IMR-90 (cell line): Measurements from ENCODE around the gene B9D1. TPM values are rescaled to one million over a fixed set of nuclear protein-coding genes. Genes with fewer than 3 reads are reported as not detected.

Experiments
- ATAC-seq: fragments of 200-7000 bp; cut with Tn5 transposase; 2 replicates; pipeline ENCODE4 v1.9.1; 2020; ENCODE audit warnings: low read depth, mild to moderate bottlenecking, moderate library complexity
- BruUV-seq: library from RNA; stranded (reverse); fragments of 400-500 nt; replicated peaks from 2 replicates; lab custom pipeline; 2021; lab: Mats Ljungman, UMichigan
- CTCF ChIA-PET: fragments of 300-600 bp; formaldehyde crosslinking; extraction: SDS; loops from one replicate; lab custom pipeline; 2021; ENCODE audit warnings: antibody characterized with exemption; lab: Yijun Ruan, JAX
- POLR2A ChIA-PET: fragments of 300-600 bp; sonication (Branson Sonifier 250); formaldehyde crosslinking; loops from one replicate; lab custom pipeline; 2022; ENCODE audit warnings: antibody characterized with exemption; ENCODE audit not compliant: unreplicated experiment; lab: Charles Lee
- DNase-seq: peaks from one replicate; pipeline ENCODE4 v3.0.0; 2013
- H2AFZ ChIP-seq: replicated peaks from 2 replicates; pipeline ENCODE3; 2013; ENCODE audit warnings: low read length, mild to moderate bottlenecking; ENCODE audit not compliant: poor library complexity
- H2AK5ac ChIP-seq: 2 replicates; pipeline ENCODE4 v1.6.1; 2013; ENCODE audit warnings: low read depth, low read length, inconsistent platforms
- H2AK9ac ChIP-seq: replicated peaks from 2 replicates; pipeline ENCODE3; 2013; ENCODE audit warnings: mild to moderate bottlenecking, low read depth, low read length, moderate library complexity; ENCODE audit not compliant: poor library complexity
- H2BK120ac ChIP-seq: 2 replicates; pipeline ENCODE4 v1.6.1; 2013; ENCODE audit warnings: low read depth, low read length, inconsistent platforms
- H2BK15ac ChIP-seq: 3 replicates; pipeline ENCODE4 v1.6.1; 2013; ENCODE audit warnings: low read depth, low read length, inconsistent platforms
- H2BK20ac ChIP-seq: 2 replicates; pipeline ENCODE4 v1.6.1; 2013; ENCODE audit warnings: low read depth, mild to moderate bottlenecking, inconsistent platforms, low read length, moderate library complexity
- H2BK5ac ChIP-seq: 2 replicates; pipeline ENCODE4 v1.6.1; 2013; ENCODE audit warnings: mild to moderate bottlenecking, low read depth, low read length, inconsistent platforms; ENCODE audit not compliant: poor library complexity, severe bottlenecking
- H3K14ac ChIP-seq: replicated peaks from 2 replicates; pipeline ENCODE4 v1.6.1; 2013; ENCODE audit warnings: low read depth, low read length, inconsistent platforms
- H3K18ac ChIP-seq: 2 replicates; pipeline ENCODE4 v1.6.1; 2013; ENCODE audit warnings: low read depth, low read length, control low read depth
- H3K23ac ChIP-seq: 2 replicates; pipeline ENCODE4 v1.6.1; 2013; ENCODE audit warnings: low read depth, low read length, inconsistent platforms
- H3K27ac ChIP-seq: 2 replicates; pipeline ENCODE4 v1.5.1; 2013; ENCODE audit warnings: mild to moderate bottlenecking, control low read depth, low read length; ENCODE audit not compliant: insufficient read depth
- H3K27me3 ChIP-seq: 2 replicates; pipeline ENCODE4 v1.6.1; 2013; ENCODE audit warnings: low read length; ENCODE audit not compliant: control insufficient read depth, insufficient read depth
- H3K36me3 ChIP-seq: 2 replicates; pipeline ENCODE4 v1.6.1; 2013; ENCODE audit warnings: low read length, mixed read lengths; ENCODE audit not compliant: control insufficient read depth, insufficient read depth
- H3K4ac ChIP-seq: 2 replicates; pipeline ENCODE4 v1.6.1; 2013; ENCODE audit warnings: low read depth, low read length, inconsistent platforms
- H3K4me1 ChIP-seq: 2 replicates; pipeline ENCODE4 v1.6.1; 2013; ENCODE audit warnings: low read length, mixed read lengths; ENCODE audit not compliant: control insufficient read depth, insufficient read depth
- H3K4me2 ChIP-seq: 2 replicates; pipeline ENCODE4 v1.6.1; 2013; ENCODE audit warnings: low read depth, mild to moderate bottlenecking, control low read depth, low read length, moderate library complexity
- H3K4me3 ChIP-seq: 2 replicates; pipeline ENCODE4 v1.5.1; 2013; ENCODE audit warnings: low read depth, mild to moderate bottlenecking, control low read depth, low read length, moderate library complexity; ENCODE audit not compliant: insufficient read depth
- H3K56ac ChIP-seq: 2 replicates; pipeline ENCODE4 v1.6.1; 2013; ENCODE audit warnings: low read length, inconsistent platforms; ENCODE audit not compliant: insufficient read depth; ENCODE audit errors: extremely low read depth
- H3K79me1 ChIP-seq, 2 experiments: 2 replicates each; pipeline ENCODE4 v1.6.1; 2013; ENCODE audit warnings: low read length in 2 of 2, inconsistent platforms in 1 of 2, low read depth in 1 of 2
- H3K9ac ChIP-seq: 2 replicates; pipeline ENCODE4 v1.6.1; 2013; ENCODE audit warnings: low read depth, low read length, control low read depth
- H3K9me1 ChIP-seq: 2 replicates; pipeline ENCODE4 v1.6.1; 2013; ENCODE audit warnings: low read length, inconsistent platforms; ENCODE audit not compliant: insufficient read depth
- H3K9me3 ChIP-seq: 2 replicates; pipeline ENCODE4 v1.6.1; 2013; ENCODE audit warnings: low read length; ENCODE audit not compliant: control insufficient read depth, insufficient read depth
- H4K20me1 ChIP-seq: 2 replicates; pipeline ENCODE4 v1.6.1; 2013; ENCODE audit warnings: low read length, inconsistent platforms; ENCODE audit not compliant: insufficient read depth
- H4K5ac ChIP-seq: 2 replicates; pipeline ENCODE4 v1.6.1; 2013; ENCODE audit warnings: mild to moderate bottlenecking, low read depth, low read length, control low read depth
- H4K8ac ChIP-seq, 2 experiments: 2 replicates each; pipeline ENCODE4 v1.6.1; 2013; ENCODE audit warnings: low read depth in 2 of 2, low read length in 2 of 2, control low read depth in 1 of 2, inconsistent platforms in 1 of 2
- H4K91ac ChIP-seq: 2 replicates; pipeline ENCODE4 v1.6.1; 2013; ENCODE audit warnings: low read depth, low read length, inconsistent platforms; ENCODE audit not compliant: insufficient read depth
- BHLHE40 ChIP-seq: fragments of 150-350 bp; IDR thresholded peaks from 2 replicates; pipeline ENCODE4 v1.6.1; 2016; ENCODE audit warnings: mild to moderate bottlenecking, low read depth, low read length
- CEBPB ChIP-seq: IDR thresholded peaks from 2 replicates; pipeline ENCODE4 v1.6.1; 2012; ENCODE audit warnings: low read depth, low read length, improper control_type of control experiment
- CHD1 ChIP-seq: IDR thresholded peaks from 2 replicates; pipeline ENCODE4 v1.6.1; 2012; ENCODE audit warnings: low read depth, low read length, improper control_type of control experiment
- FOS ChIP-seq: fragments of 150-350 bp; IDR thresholded peaks from 2 replicates; pipeline ENCODE4 v1.6.1; 2016; ENCODE audit warnings: low read depth, low read length
- MAFK ChIP-seq: IDR thresholded peaks from 2 replicates; pipeline ENCODE4 v1.6.1; 2012; ENCODE audit warnings: low read depth, low read length, improper control_type of control experiment
- NFE2L2 ChIP-seq: fragments of 150-350 bp; IDR thresholded peaks from 2 replicates; pipeline ENCODE4 v1.6.1; 2016; ENCODE audit warnings: low read depth, mild to moderate bottlenecking, low read length
- POLR2A ChIP-seq: IDR thresholded peaks from 2 replicates; pipeline ENCODE4 v1.6.1; 2012; ENCODE audit warnings: mild to moderate bottlenecking, low read depth, low read length
- RAD21 ChIP-seq: IDR thresholded peaks from 2 replicates; pipeline ENCODE4 v1.6.1; 2012; ENCODE audit warnings: low read length, improper control_type of control experiment
- RCOR1 ChIP-seq: IDR thresholded peaks from 2 replicates; pipeline ENCODE4 v1.6.1; 2012; ENCODE audit warnings: mild to moderate bottlenecking, low read length, improper control_type of control experiment; ENCODE audit not compliant: insufficient replicate concordance
- RFX5 ChIP-seq: IDR thresholded peaks from 2 replicates; pipeline ENCODE4 v1.8.0; 2012; ENCODE audit warnings: low read depth, mild to moderate bottlenecking, low read length, moderate library complexity
- SMC3 ChIP-seq: fragments of 150-350 bp; IDR thresholded peaks from 2 replicates; pipeline ENCODE4 v1.6.1; 2016; ENCODE audit warnings: low read depth, mild to moderate bottlenecking, antibody characterized with exemption, low read length, moderate library complexity
- USF2 ChIP-seq: fragments of 150-350 bp; IDR thresholded peaks from 2 replicates; pipeline ENCODE4 v1.6.1; 2017; ENCODE audit warnings: mild to moderate bottlenecking, antibody characterized with exemption, low read length, low read depth
- WGBS, 2 experiments: methylation state at CpG; one replicate each; pipeline versions ENCODE4 v1.1.5 to v1.1.7; 2013; ENCODE audit warnings: missing lambda C conversion rate in 2 of 2; ENCODE audit not compliant: insufficient read length in 1 of 2; ENCODE audit errors: extremely low coverage in 2 of 2; 5-methylcytosine and 5-hydroxymethylcytosine counted together
- dilution Hi-C: fragments of 300-500 bp; cut with HindIII; formaldehyde crosslinking; loops from one replicate; pipeline ENCODE4 v1.14.3; 2018; ENCODE audit warnings: low sequenced_read_pairs; ENCODE audit not compliant: unreplicated experiment
- in situ Hi-C: fragments of 300-500 bp; cut with MboI; formaldehyde crosslinking; loops from 3 replicates; pipeline ENCODE4 v1.14.3; 2019; ENCODE audit warnings: low sequenced_read_pairs, inconsistent platforms, mixed read lengths
- intact Hi-C: fragments of 100-400 bp; cut with micrococcal nuclease; formaldehyde crosslinking; loops from 2 replicates; pipeline ENCODE4 v1.10.0; 2022
- polyA plus RNA-seq, 3 experiments: library from polyadenylated mRNA; depleted of rRNA; stranded (reverse); fragments of >200 nt; gene quantifications; 2 replicates each; pipeline ENCODE4 v1.2.3, GENCODE V29; 2012; ENCODE audit warnings: low replicate concordance in 1 of 3
- total RNA-seq: library from RNA; depleted of rRNA; stranded (reverse); fragments of >200 nt; gene quantifications from 2 replicates; pipeline ENCODE4 v1.2.3, GENCODE V29; 2012
- TF ChIP-seq, protein P1 (sequence below): conservative IDR thresholded peaks from 2 replicates; pipeline ENCODE4 v1.5.1; 2012; ENCODE audit warnings: mild to moderate bottlenecking, low read depth, low read length, improper control_type of control experiment
- TF ChIP-seq, protein P2 (sequence below): fragments of 150-350 bp; IDR thresholded peaks from 2 replicates; pipeline ENCODE4 v1.6.1; 2016; ENCODE audit warnings: low read depth, mild to moderate bottlenecking, low read length, moderate library complexity, borderline replicate concordance

Gene B9D1
- total and polyA plus RNA-seq, 2 of the 4 experiments (the other 2 are of a cell fraction), result 42.5 to 43.8 TPM

DNA sequence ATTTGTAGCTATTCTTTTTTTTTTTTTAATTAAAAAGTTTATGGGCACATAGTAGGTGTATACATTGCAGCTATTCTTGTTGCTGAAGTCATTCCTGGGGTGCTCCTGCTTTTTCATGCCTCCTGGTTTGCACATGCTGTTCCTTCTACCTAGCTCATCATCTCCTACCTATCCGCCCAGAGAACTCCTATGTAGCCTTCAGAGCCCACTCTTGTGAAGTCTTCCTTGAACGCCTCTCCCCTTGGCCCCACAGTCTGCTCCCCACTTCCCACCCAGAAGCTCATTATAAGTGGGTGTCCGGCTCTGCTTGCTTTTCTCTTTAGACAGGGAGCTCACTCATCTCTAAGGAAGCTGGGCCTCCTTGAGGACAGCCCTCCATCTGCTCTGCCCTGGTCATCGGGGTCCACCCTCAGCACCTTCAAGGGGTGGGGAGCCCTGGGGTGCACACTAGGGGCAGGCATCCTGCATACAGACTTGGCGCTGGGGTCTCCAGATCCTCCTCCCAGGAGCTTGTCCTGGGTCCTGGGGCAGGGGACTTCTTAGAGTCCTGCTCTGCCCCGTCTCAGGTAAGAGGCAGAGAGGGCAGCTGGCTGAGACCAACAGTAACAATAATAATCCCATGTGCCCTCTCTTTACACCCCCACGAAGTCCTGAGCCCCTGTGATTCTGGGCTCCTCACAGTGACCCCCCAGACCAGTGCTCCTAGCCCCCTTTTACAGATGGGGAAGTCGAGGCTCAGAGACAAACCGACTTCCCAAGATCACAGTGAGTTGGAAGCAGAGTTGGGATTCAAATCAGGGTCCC lies 3.5 kb upstream of the B9D1 start:
- peaks cover 12% of the 10 kb centered on the region for H3K4me1 ChIP-seq
- dilution Hi-C loops (no loop called here), intact Hi-C loops (no loop called here), in situ Hi-C loops (loop anchor here (5.0 kb wide), 1 partner anchor 136 kb away; no protein-coding TSS in a partner anchor)
- no peak overlapping the region for H4K8ac ChIP-seq
- H3K9me1 ChIP-seq, result peaks cover 6% of the 10 kb centered on the region; the same call in 1 of the 2 replicates
- peaks cover 1% of the 10 kb centered on the region; the same call in 1 of the 2 replicates for H3K36me3 ChIP-seq
- POLR2A ChIA-PET, result interaction anchor here (0.6 to 1.2 kb wide), 2 partner anchors 12 to 43 kb away, joined by 3 to 5 read pairs; no protein-coding TSS in a partner anchor
- WGBS, 2 experiments, result 100% methylated on average over 1 of the region's 9 CpGs; no CpG with 5 or more reads in 1 of the 2 experiments
- no peak overlapping the region for H3K56ac ChIP-seq
- H3K4me3 ChIP-seq, result no peak overlapping the region
- peaks cover 4 to 11% of the 10 kb centered on the region in 2 experiments; a peak in 3 of 4 replicates for H3K79me1 ChIP-seq
- H3K9ac ChIP-seq, result no peak overlapping the region
- H4K5ac ChIP-seq, result no peak overlapping the region
- no peak overlapping the region for H3K23ac ChIP-seq
- H2AK9ac ChIP-seq, result no peak overlapping the region
- no peak overlapping the region for H3K4ac ChIP-seq
- H2BK15ac ChIP-seq, result no peak overlapping the region
- no peak overlapping the region for H2AFZ ChIP-seq
- no TSS peak for BruUV-seq
- no peak overlapping the region for H2BK5ac ChIP-seq
- no peak overlapping the region for H3K14ac ChIP-seq
- no peaks in the 10 kb centered on the region for H3K27me3 ChIP-seq
- H3K27ac ChIP-seq, result no peak overlapping the region
- ATAC-seq, result no peak
- H2AK5ac ChIP-seq, result no peak overlapping the region
- no peak overlapping the region for H2BK20ac ChIP-seq
- H4K20me1 ChIP-seq, result no peaks in the 10 kb centered on the region
- no peak for DNase-seq
- no peak overlapping the region for H2BK120ac ChIP-seq
- no peaks in the 10 kb centered on the region for H3K9me3 ChIP-seq
- H4K91ac ChIP-seq, result no peak overlapping the region
- H3K18ac ChIP-seq, result no peak overlapping the region
- H3K4me2 ChIP-seq, result no peak overlapping the region
- CTCF ChIA-PET, result interaction anchor here (2.3 kb wide), 1 partner anchor 81 kb away, joined by 11 read pairs; no protein-coding TSS in a partner anchor
- TF ChIP-seq SMC3, result no peak
- TF ChIP-seq CEBPB, result no peak
- TF ChIP-seq, protein P1, sequence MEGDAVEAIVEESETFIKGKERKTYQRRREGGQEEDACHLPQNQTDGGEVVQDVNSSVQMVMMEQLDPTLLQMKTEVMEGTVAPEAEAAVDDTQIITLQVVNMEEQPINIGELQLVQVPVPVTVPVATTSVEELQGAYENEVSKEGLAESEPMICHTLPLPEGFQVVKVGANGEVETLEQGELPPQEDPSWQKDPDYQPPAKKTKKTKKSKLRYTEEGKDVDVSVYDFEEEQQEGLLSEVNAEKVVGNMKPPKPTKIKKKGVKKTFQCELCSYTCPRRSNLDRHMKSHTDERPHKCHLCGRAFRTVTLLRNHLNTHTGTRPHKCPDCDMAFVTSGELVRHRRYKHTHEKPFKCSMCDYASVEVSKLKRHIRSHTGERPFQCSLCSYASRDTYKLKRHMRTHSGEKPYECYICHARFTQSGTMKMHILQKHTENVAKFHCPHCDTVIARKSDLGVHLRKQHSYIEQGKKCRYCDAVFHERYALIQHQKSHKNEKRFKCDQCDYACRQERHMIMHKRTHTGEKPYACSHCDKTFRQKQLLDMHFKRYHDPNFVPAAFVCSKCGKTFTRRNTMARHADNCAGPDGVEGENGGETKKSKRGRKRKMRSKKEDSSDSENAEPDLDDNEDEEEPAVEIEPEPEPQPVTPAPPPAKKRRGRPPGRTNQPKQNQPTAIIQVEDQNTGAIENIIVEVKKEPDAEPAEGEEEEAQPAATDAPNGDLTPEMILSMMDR, result no peak
- no peak for TF ChIP-seq POLR2A
- no peak for TF ChIP-seq NFE2L2
- no peak for TF ChIP-seq RAD21
- no peak for TF ChIP-seq FOS
- no peak for TF ChIP-seq RFX5
- no peak for TF ChIP-seq MAFK
- TF ChIP-seq USF2, result no peak
- no peak for TF ChIP-seq CHD1
- no peak for TF ChIP-seq RCOR1
- TF ChIP-seq BHLHE40, result no peak
- TF ChIP-seq, protein P2, sequence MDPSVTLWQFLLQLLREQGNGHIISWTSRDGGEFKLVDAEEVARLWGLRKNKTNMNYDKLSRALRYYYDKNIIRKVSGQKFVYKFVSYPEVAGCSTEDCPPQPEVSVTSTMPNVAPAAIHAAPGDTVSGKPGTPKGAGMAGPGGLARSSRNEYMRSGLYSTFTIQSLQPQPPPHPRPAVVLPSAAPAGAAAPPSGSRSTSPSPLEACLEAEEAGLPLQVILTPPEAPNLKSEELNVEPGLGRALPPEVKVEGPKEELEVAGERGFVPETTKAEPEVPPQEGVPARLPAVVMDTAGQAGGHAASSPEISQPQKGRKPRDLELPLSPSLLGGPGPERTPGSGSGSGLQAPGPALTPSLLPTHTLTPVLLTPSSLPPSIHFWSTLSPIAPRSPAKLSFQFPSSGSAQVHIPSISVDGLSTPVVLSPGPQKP, result no peak
